Measurements from ENCODE around the gene LCN15. TPM values are rescaled to one million over a fixed set of nuclear protein-coding genes. Genes with fewer than 3 reads are reported as not detected.

Gene LCN15
- total RNA-seq, 1 experiment from 2014 or later = not detected

DNA sequence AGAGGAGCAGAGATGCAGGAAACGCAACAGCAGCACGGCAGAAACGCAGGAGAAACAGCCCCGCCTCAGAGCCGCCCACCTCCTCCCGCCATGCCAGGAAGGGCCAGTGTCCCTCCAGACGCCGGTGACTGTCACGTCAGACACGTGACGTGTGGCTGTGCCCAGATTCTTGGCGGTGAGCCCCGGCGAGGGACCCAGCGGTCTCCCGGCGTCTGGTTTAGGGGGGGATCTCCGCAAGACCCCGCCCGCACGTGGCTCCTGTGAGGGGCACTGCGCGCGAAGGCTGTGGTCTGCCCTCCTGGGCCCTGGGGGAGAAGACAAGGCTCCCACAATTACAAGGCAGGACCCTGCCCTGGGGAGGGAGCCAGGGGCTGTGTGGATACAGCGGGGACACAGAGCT lies 3.9 kb downstream of the LCN15 start:
- CTCF ChIA-PET = no interaction called here
- no peaks in the 10 kb centered on the region for H4K20me1 ChIP-seq (ENCODE audit: insufficient read depth)

GRCh38 chr9:136759436-136760325 lies 4.6 kb downstream of the LCN15 start:
- BruUV-seq (replicated peaks) = no TSS peak
- no peak for TF ChIP-seq EZH2 (IDR thresholded peaks at IDR 0.05; ENCODE audit: low read depth)
- TF ChIP-seq, protein P1, sequence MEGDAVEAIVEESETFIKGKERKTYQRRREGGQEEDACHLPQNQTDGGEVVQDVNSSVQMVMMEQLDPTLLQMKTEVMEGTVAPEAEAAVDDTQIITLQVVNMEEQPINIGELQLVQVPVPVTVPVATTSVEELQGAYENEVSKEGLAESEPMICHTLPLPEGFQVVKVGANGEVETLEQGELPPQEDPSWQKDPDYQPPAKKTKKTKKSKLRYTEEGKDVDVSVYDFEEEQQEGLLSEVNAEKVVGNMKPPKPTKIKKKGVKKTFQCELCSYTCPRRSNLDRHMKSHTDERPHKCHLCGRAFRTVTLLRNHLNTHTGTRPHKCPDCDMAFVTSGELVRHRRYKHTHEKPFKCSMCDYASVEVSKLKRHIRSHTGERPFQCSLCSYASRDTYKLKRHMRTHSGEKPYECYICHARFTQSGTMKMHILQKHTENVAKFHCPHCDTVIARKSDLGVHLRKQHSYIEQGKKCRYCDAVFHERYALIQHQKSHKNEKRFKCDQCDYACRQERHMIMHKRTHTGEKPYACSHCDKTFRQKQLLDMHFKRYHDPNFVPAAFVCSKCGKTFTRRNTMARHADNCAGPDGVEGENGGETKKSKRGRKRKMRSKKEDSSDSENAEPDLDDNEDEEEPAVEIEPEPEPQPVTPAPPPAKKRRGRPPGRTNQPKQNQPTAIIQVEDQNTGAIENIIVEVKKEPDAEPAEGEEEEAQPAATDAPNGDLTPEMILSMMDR (conservative IDR thresholded peaks at IDR 0.05) = no peak
- peaks cover 15% of the 10 kb centered on the region; the same call in 1 of the 2 replicates for H3K27me3 ChIP-seq (ENCODE audit: insufficient read depth, low read depth)

More for the DNA sequence above, 3.9 kb downstream of the LCN15 start:
- no peaks in the 10 kb centered on the region for H3K79me2 ChIP-seq (ENCODE audit: low read depth)
- no peak overlapping the region for H3K4me2 ChIP-seq
- H3K9me2 ChIP-seq (ENCODE audit: insufficient read depth) = no peaks in the 10 kb centered on the region
- intact Hi-C loops (cut with micrococcal nuclease; ENCODE audit: unreplicated experiment) = no loop called here
- POLR2A ChIA-PET (ENCODE audit: unreplicated experiment) = no interaction called here
- H3K4me3 ChIP-seq = no peak overlapping the region
- H3K27ac ChIP-seq = no peak overlapping the region
- H3K4me1 ChIP-seq (replicated peaks; ENCODE audit: insufficient read depth) = no peaks in the 10 kb centered on the region
- no TSS peak for BruUV-seq (replicated peaks)
- DNase-seq = no peak
- H2AFZ ChIP-seq = no peak overlapping the region
- H3F3A ChIP-seq (ENCODE audit: insufficient read depth, low read depth) = 0 out of 2 replicates have a peak, but pooled peaks cover 1% of the 10 kb centered on the region
- TF ChIP-seq EZH2 (IDR thresholded peaks at IDR 0.05; ENCODE audit: low read depth) = no peak
- TF ChIP-seq, protein P1 (conservative IDR thresholded peaks at IDR 0.05) = no peak
- no peaks in the 10 kb centered on the region for H3K36me3 ChIP-seq (ENCODE audit: low read depth)
- peaks cover 11% of the 10 kb centered on the region; the same call in 1 of the 2 replicates for H3K27me3 ChIP-seq (ENCODE audit: insufficient read depth, low read depth)
- no peaks in the 10 kb centered on the region for H3K9me3 ChIP-seq (ENCODE audit: insufficient read depth, low read depth)

DNA sequence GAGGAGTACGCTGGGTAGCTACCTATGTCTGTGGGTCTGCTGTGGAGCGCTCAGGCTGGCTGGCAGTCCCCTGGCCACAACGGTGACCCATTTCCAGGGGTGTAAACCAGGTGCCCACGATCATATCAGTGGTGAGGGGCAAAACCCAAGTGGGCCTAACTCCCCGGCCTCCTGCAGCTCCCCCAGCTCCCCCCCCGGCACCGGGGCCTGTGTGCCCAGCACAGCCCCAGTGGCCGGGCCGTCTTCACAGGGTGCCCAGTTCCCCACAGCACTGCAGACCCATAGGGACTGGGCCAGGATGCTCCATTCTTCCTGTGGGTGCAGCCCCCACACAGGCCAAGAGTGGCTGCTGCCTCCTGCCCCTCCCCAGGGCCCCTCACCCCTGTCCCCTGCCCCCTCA lies 5.3 kb downstream of the LCN15 start:
- Histone ChIP-seq H3K27me3 (ENCODE audit: insufficient read depth, low read depth) (peaks cover 20% of the 10 kb centered on the region; the same call in 1 of the 2 replicates), H3K4me2 (no peak overlapping the region), H4K20me1 (ENCODE audit: insufficient read depth) (no peaks in the 10 kb centered on the region), H3K4me3 (no peak overlapping the region), H3K9me2 (ENCODE audit: insufficient read depth) (no peaks in the 10 kb centered on the region), H2AFZ (no peak overlapping the region), H3K4me1 (replicated peaks; ENCODE audit: insufficient read depth) (no peaks in the 10 kb centered on the region), H3K27ac (no peak overlapping the region), H3F3A (ENCODE audit: insufficient read depth, low read depth) (no peaks in the 10 kb centered on the region), H3K79me2 (ENCODE audit: low read depth) (no peaks in the 10 kb centered on the region), H3K36me3 (ENCODE audit: low read depth) (no peaks in the 10 kb centered on the region), H3K9me3 (ENCODE audit: insufficient read depth, low read depth) (no peaks in the 10 kb centered on the region)
- DNase-seq = no peak
- POLR2A ChIA-PET (ENCODE audit: unreplicated experiment) = no interaction called here
- CTCF ChIA-PET = no interaction called here
- BruUV-seq (replicated peaks) = no TSS peak
- intact Hi-C loops (cut with micrococcal nuclease; ENCODE audit: unreplicated experiment) = no loop called here
- TF ChIP-seq, protein P1 (conservative IDR thresholded peaks at IDR 0.05) = no peak
- TF ChIP-seq EZH2 (IDR thresholded peaks at IDR 0.05; ENCODE audit: low read depth) = no peak

More at GRCh38 chr9:136759436-136760325, 4.6 kb downstream of the LCN15 start:
- intact Hi-C loops (cut with micrococcal nuclease; ENCODE audit: unreplicated experiment) = no loop called here
- Histone ChIP-seq H3K36me3 (ENCODE audit: low read depth) (no peaks in the 10 kb centered on the region), H2AFZ (no peak overlapping the region), H3K4me3 (no peak overlapping the region), H3F3A (ENCODE audit: insufficient read depth, low read depth) (no peaks in the 10 kb centered on the region), H3K4me2 (no peak overlapping the region), H4K20me1 (ENCODE audit: insufficient read depth) (no peaks in the 10 kb centered on the region), H3K27ac (no peak overlapping the region), H3K79me2 (ENCODE audit: low read depth) (no peaks in the 10 kb centered on the region), H3K4me1 (replicated peaks; ENCODE audit: insufficient read depth) (no peaks in the 10 kb centered on the region), H3K9me2 (ENCODE audit: insufficient read depth) (no peaks in the 10 kb centered on the region), H3K9me3 (ENCODE audit: insufficient read depth, low read depth) (no peaks in the 10 kb centered on the region)
- no peak for DNase-seq
- ChIA-PET CTCF (no interaction called here), POLR2A (ENCODE audit: unreplicated experiment) (no interaction called here)
